Measurements from ENCODE around the gene STEAP1B. TPM values are rescaled to one million over a fixed set of nuclear protein-coding genes. Genes with fewer than 3 reads are reported as not detected.

The STEAP1B gene
- 2.5 and 38.6 TPM in 2 replicates for total RNA-seq (ENCODE audit: low replicate concordance)

DNA sequence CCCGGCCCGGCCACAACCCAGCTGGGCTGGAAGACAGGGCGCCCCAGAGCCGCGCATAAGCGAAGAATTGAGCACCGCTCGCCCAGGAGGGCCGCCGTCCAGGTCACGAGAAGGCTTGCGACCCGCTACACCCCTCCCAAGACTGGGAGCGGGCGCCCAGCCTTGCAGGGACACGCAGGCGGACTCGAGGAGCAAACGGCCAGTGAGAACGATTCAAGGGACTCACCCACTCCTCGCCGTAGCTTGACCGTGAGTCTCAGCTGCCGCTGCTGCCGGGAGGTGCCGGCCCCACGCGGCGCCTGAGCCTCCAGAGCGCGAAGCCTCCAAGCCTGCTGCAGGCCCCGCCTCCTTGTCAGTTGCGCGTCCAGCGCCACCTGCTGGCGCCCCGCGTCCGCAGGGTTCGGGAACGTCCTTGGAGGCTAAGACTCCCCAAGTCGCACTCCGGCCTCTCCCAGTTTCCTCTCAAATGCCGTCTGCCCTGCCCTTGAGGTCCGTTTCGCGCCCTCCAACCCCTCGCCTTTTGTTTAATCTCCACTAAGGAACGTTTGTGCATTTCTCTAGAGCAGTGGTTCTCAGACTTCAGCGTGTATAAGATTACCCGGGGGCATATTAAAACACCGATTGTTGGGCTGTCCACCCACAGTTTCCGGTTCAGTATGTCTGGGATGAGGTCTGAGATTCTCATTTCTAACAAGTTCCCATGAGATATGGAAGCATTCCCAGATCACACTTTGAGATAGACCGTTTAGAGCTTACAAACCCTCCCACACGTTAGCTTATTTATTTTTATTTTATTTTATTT, at the start of gene STEAP1B:
STEAP1B (minus strand) TSS at position 301 of the 802 bp plus-strand sequence. CDS start 5,333 bp downstream, outside the sequence.
- peak within 1 kb of the TSS; percentile 62 for H3K4me3 ChIP-seq (ENCODE audit: low read depth, low read length)
- peak; percentile 90 for DNase-seq (ENCODE audit: low read depth)

DNA sequence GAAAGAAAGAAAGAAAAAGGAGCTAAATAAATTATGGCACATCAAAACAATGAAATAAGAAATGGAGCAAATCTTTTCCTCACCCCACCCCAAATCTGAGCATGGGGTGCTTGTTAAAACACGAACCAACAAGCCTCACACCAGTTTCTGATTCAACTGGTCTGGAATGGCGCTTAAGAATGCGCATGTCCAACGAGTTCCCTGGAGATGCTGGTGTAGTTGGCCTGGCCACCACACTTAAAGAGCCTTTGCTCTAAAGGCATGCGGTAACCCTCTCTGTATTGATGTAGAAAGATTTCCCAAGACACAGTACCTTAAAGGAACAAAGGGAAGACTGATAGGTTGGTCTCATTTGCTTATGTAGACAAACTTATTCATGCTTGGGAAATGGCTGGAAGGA, 49.1 kb upstream of the STEAP1B start:
- DNase-seq (ENCODE audit: low read depth) = no peak
- TF ChIP-seq CTCF (IDR thresholded peaks at IDR 0.05; ENCODE audit: insufficient read depth, low read length) = no peak
- H3K4me3 ChIP-seq (ENCODE audit: low read depth, low read length) = no peak overlapping the region

More for the DNA sequence above, at the start of gene STEAP1B:
- peak; percentile 83 for TF ChIP-seq CTCF (IDR thresholded peaks at IDR 0.05; ENCODE audit: insufficient read depth, low read length)

DNA sequence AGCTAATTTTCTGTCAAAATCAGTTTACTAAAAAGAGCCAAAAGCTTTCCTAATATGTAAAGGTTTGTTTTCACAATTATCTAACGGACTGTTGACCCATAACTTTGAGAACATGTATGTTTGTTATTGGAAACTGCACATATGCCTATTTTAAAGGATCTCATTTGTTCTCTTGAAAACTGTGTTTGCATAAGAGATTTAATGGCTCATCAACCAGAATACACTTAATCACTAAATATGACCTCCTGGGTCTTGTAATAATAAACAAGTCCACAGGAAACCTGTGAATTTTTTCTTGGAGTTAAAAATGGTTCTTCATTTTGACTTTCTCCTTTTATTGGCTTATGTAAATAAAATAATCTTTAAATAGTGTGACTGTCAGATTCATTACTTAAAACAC, 48.3 kb upstream of the STEAP1B start:
- no peak for TF ChIP-seq CTCF (IDR thresholded peaks at IDR 0.05; ENCODE audit: insufficient read depth, low read length)
- DNase-seq (ENCODE audit: low read depth) = no peak
- H3K4me3 ChIP-seq (ENCODE audit: low read depth, low read length) = no peak overlapping the region

DNA sequence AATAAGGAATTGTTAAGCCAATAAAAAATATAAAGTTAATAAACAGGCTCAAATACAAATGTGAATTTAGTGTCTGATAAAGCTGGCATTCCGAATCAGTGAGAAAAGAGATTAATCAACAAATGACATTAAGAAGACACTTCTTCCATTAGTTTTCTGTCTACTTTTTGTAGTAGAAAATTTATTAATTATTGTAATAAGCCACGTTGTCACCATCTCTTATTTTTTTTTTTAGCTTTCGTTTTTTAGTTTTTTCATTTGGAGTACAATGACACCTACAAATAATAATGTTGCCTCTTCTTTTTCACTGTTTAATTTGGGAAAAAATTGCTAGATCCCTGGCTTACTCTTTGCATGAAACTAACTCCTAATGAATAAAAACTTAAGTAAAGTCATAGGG, 46.8 kb upstream of the STEAP1B start:
- no peak overlapping the region for H3K4me3 ChIP-seq (ENCODE audit: low read depth, low read length)
- no peak for TF ChIP-seq CTCF (IDR thresholded peaks at IDR 0.05; ENCODE audit: insufficient read depth, low read length)
- DNase-seq (ENCODE audit: low read depth) = no peak

DNA sequence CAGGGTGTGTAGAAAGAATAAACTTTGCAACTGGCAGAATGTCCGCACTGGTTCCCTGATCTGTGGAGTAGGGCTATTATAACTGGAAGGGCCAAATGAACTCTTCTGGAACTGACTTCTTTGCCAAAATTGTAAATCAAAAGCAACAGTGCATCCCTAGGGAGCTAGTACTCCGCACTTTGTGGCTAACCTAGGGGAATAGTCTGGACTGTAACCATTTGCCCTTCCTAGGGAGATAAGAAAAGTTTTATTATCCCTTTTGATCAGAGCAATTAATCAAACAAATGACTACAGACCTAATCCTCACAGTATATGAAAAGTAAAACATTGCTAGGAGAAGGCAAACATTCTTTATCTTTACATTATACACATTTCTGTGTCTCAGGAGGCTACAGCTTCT, 45.5 kb upstream of the STEAP1B start:
- H3K4me3 ChIP-seq (ENCODE audit: low read depth, low read length) = no peak overlapping the region
- peak; percentile 33 for DNase-seq (ENCODE audit: low read depth)
- no peak for TF ChIP-seq CTCF (IDR thresholded peaks at IDR 0.05; ENCODE audit: insufficient read depth, low read length)

GRCh38 chr7:22544245-22544644, 44.3 kb upstream of the STEAP1B start:
- no peak for DNase-seq (ENCODE audit: low read depth)

More at GRCh38 chr7:22544245-22544644, 44.3 kb upstream of the STEAP1B start:
- no peak overlapping the region for H3K4me3 ChIP-seq (ENCODE audit: low read depth, low read length)
- no peak for TF ChIP-seq CTCF (IDR thresholded peaks at IDR 0.05; ENCODE audit: insufficient read depth, low read length)
